H9 (cell line): ENCODE results near the gene OGDH. TPM values are rescaled to one million over a fixed set of nuclear protein-coding genes. Genes with fewer than 3 reads are reported as not detected.
"Not testable (repeated sequence)": the region's sequence is repeated elsewhere in the genome, so short reads cannot be mapped to it uniquely, and the experiment has no call there.

Experiments
- DNase-seq: peaks from one replicate; pipeline ENCODE4 v3.0.0-alpha.2; 2017
- H2AFZ ChIP-seq: one replicate; pipeline ENCODE4 v1.6.1; 2013; ENCODE audit warnings: mild to moderate bottlenecking, low read length, control low read depth, moderate library complexity
- H2AK5ac ChIP-seq: 2 replicates; pipeline ENCODE4 v1.6.1; 2013; ENCODE audit warnings: low read length, control low read depth, mixed read lengths; ENCODE audit not compliant: insufficient read length
- H2BK120ac ChIP-seq: one replicate; pipeline ENCODE4 v1.6.1; 2013; ENCODE audit warnings: low read depth, mild to moderate bottlenecking, low read length, control low read depth, inconsistent platforms; ENCODE audit not compliant: poor library complexity, severe bottlenecking
- H2BK12ac ChIP-seq: 2 replicates; pipeline ENCODE4 v1.6.1; 2013; ENCODE audit warnings: low read length, control low read depth, mixed read lengths, low read depth; ENCODE audit not compliant: insufficient read length
- H2BK15ac ChIP-seq: 2 replicates; pipeline ENCODE4 v1.6.1; 2013; ENCODE audit warnings: low read depth, low read length, control low read depth
- H2BK20ac ChIP-seq: one replicate; pipeline ENCODE4 v1.6.1; 2013; ENCODE audit warnings: low read depth, mild to moderate bottlenecking, low read length, control low read depth, inconsistent platforms; ENCODE audit not compliant: poor library complexity, severe bottlenecking
- H2BK5ac ChIP-seq: 2 replicates; pipeline ENCODE4 v1.6.1; 2013; ENCODE audit warnings: low read length, control low read depth, mixed read lengths; ENCODE audit not compliant: insufficient read length
- H3K14ac ChIP-seq: 2 replicates; pipeline ENCODE4 v1.6.1; 2013; ENCODE audit warnings: low read length, control low read depth; ENCODE audit not compliant: insufficient read depth
- H3K18ac ChIP-seq: 2 replicates; pipeline ENCODE4 v1.6.1; 2013; ENCODE audit warnings: low read depth, mild to moderate bottlenecking, mixed read lengths, low read length, control low read depth; ENCODE audit not compliant: insufficient read length
- H3K23ac ChIP-seq: 2 replicates; pipeline ENCODE4 v1.6.1; 2013; ENCODE audit warnings: low read length, control low read depth, mixed read lengths, low read depth; ENCODE audit not compliant: insufficient read length
- H3K23me2 ChIP-seq: 2 replicates; pipeline ENCODE4 v1.6.1; 2013; ENCODE audit warnings: low read depth, mild to moderate bottlenecking, mixed read lengths, low read length, control low read depth; ENCODE audit not compliant: insufficient read length, poor library complexity, severe bottlenecking
- H3K27ac ChIP-seq: 2 replicates; pipeline ENCODE4 v1.5.1; 2013; ENCODE audit warnings: low read length, control low read depth, mixed read lengths, low read depth; ENCODE audit not compliant: insufficient read length
- H3K27me3 ChIP-seq: 2 replicates; pipeline ENCODE4 v1.6.1; 2013; ENCODE audit warnings: low read length, control low read depth, inconsistent platforms; ENCODE audit not compliant: insufficient read depth
- H3K4ac ChIP-seq: 2 replicates; pipeline ENCODE4 v1.6.1; 2013; ENCODE audit warnings: low read depth, mild to moderate bottlenecking, control low read depth, inconsistent platforms, low read length, moderate library complexity
- H3K4me1 ChIP-seq: 2 replicates; pipeline ENCODE4 v1.6.1; 2013; ENCODE audit warnings: low read length, control low read depth, inconsistent platforms; ENCODE audit not compliant: insufficient read depth
- H3K4me2 ChIP-seq: 2 replicates; pipeline ENCODE4 v1.6.1; 2013; ENCODE audit warnings: low read length, control low read depth, mixed read lengths; ENCODE audit not compliant: insufficient read length, insufficient read depth
- H3K56ac ChIP-seq: 2 replicates; pipeline ENCODE4 v1.6.1; 2013; ENCODE audit warnings: low read depth, mild to moderate bottlenecking, mixed read lengths, low read length, control low read depth; ENCODE audit not compliant: insufficient read length
- H3K79me1 ChIP-seq: 2 replicates; pipeline ENCODE4 v1.6.1; 2013; ENCODE audit warnings: low read depth, mild to moderate bottlenecking, moderate library complexity, low read length, control low read depth, inconsistent platforms; ENCODE audit not compliant: insufficient read depth, poor library complexity, severe bottlenecking
- H3K79me2 ChIP-seq: 2 replicates; pipeline ENCODE4 v1.6.1; 2013; ENCODE audit warnings: low read length, control low read depth, inconsistent platforms; ENCODE audit not compliant: insufficient read depth
- H3K9ac ChIP-seq: 2 replicates; pipeline ENCODE4 v1.6.1; 2013; ENCODE audit warnings: low read length, control low read depth, mixed read lengths; ENCODE audit not compliant: insufficient read length; ENCODE audit errors: extremely low read depth
- H3K9me3 ChIP-seq: one replicate; pipeline ENCODE4 v1.6.1; 2013; ENCODE audit warnings: low read depth, low read length, inconsistent platforms; ENCODE audit not compliant: control insufficient read depth
- H3T11ph ChIP-seq: one replicate; pipeline ENCODE4 v1.6.1; 2013; ENCODE audit warnings: mild to moderate bottlenecking, low read length, control low read depth, inconsistent platforms
- H4K20me1 ChIP-seq: one replicate; pipeline ENCODE4 v1.6.1; 2013; ENCODE audit not compliant: control insufficient read depth, insufficient read length, insufficient read depth
- H4K5ac ChIP-seq: 2 replicates; pipeline ENCODE4 v1.6.1; 2013; ENCODE audit warnings: low read depth, mild to moderate bottlenecking, mixed read lengths, low read length, control low read depth; ENCODE audit not compliant: insufficient read length
- H4K8ac ChIP-seq: replicated peaks from 2 replicates; pipeline ENCODE4 v1.6.1; 2013; ENCODE audit warnings: low read length, control low read depth, mixed read lengths, low read depth; ENCODE audit not compliant: insufficient read length
- H4K91ac ChIP-seq: 2 replicates; pipeline ENCODE4 v1.6.1; 2013; ENCODE audit warnings: low read depth, mild to moderate bottlenecking, moderate library complexity, mixed read lengths, low read length, control low read depth; ENCODE audit not compliant: insufficient read length
- H3K27ac Mint-ChIP-seq, 3 experiments: 2 replicates in 2 of 3; 3 replicates in 1 of 3; pipeline ENCODE4 v1.8.0; 2020 to 2021; ENCODE audit warnings: mixed read lengths in 3 of 3, mild to moderate bottlenecking in 1 of 3, moderate library complexity in 1 of 3
- H3K27me3 Mint-ChIP-seq: 2 replicates; pipeline ENCODE4 v1.8.0; 2021; ENCODE audit warnings: low read depth, mild to moderate bottlenecking, moderate library complexity, mixed read lengths
- H3K36me3 Mint-ChIP-seq, 3 experiments: 2 replicates in 2 of 3; 3 replicates in 1 of 3; pipeline ENCODE4 v1.8.0; 2020 to 2021; ENCODE audit warnings: low read depth in 3 of 3, mixed read lengths in 3 of 3; ENCODE audit not compliant: insufficient read depth in 1 of 3
- H3K4me1 Mint-ChIP-seq, 2 experiments: 2 replicates each; pipeline ENCODE4 v1.8.0; 2020; ENCODE audit warnings: mixed read lengths in 2 of 2
- H3K4me3 Mint-ChIP-seq, 2 experiments: 2 replicates in 1 of 2; 3 replicates in 1 of 2; pipeline ENCODE4 v1.8.0; 2020 to 2021; ENCODE audit warnings: mild to moderate bottlenecking in 2 of 2, mixed read lengths in 2 of 2, moderate library complexity in 1 of 2
- H3K9me3 Mint-ChIP-seq, 2 experiments: 2 replicates in 1 of 2; 3 replicates in 1 of 2; pipeline ENCODE4 v1.8.0; 2020; ENCODE audit warnings: mild to moderate bottlenecking in 2 of 2, mixed read lengths in 2 of 2, moderate library complexity in 1 of 2
- WGBS: extraction: QIAGEN DNeasy Blood & Tissue Kit; methylation state at CpG from one replicate; pipeline ENCODE4 v1.1.7; 2013; ENCODE audit warnings: missing lambda C conversion rate, low lambda C conversion rate, mixed read lengths; ENCODE audit not compliant: insufficient read length; ENCODE audit errors: extremely low coverage; 5-methylcytosine and 5-hydroxymethylcytosine counted together
- total RNA-seq: library from RNA; stranded (reverse); gene quantifications from 2 replicates; pipeline ENCODE4 v1.2.1, GENCODE V29; 2021
- TF ChIP-seq, protein P1 (sequence below): fragments of 200-600 bp; sonication (generic); conservative IDR thresholded peaks from 3 replicates; pipeline ENCODE4 v1.8.0; 2021; ENCODE audit warnings: antibody characterized with exemption, mild to moderate bottlenecking

OGDH gene
- total RNA-seq, 1 experiment from 2014 or later: 77.3 TPM

DNA sequence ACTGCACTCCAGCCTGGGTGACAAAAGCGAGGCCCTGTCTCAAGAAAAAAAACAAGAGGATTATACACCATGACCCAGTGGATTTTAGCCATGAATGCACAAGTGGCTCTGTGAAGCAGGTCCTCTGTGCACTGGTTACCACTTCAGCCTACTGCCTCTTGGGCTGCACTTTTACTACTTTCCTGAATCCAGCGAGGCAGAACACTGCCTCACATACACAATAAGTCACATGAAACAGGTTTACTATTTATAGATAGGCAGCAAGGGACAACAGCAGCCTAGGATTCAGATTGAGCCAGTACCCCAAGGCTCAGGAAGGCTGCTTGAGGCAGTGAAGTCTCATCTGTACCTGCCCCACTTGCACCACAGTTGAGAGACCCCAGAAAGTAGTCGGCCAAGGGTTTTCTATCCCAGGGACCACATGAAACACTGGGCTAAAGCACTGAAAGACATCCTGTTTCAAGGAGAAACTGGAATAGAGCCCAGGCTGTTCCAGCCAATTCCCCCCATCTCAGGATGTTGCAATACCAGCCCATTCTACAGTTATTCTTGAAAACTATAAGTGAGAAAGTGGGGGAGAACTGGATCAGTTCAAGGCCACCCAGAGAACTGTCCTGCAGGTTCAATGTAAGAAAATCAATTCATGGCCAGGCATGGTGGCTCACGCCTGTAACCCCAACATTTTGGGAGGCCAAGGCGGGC is 10.3 kb upstream of the OGDH start:
- no peaks in the 10 kb centered on the region for H3K4me1 ChIP-seq
- H4K8ac ChIP-seq: no peak overlapping the region
- no peak overlapping the region for H2BK15ac ChIP-seq
- no peak overlapping the region for H2AK5ac ChIP-seq
- H3K27me3 ChIP-seq: no peaks in the 10 kb centered on the region
- Mint-ChIP-seq H3K36me3 (no peaks in the 10 kb centered on the region), H3K27me3 (peaks cover 14% of the 10 kb centered on the region), H3K4me1 (no peaks in the 10 kb centered on the region), H3K4me3 (no peak overlapping the region; a peak in 1 of 5 replicates), H3K27ac (no peak overlapping the region; a peak in 1 of 7 replicates), H3K9me3 (no peaks in the 10 kb centered on the region)
- H4K20me1 ChIP-seq: no peaks in the 10 kb centered on the region
- no peak overlapping the region for H4K91ac ChIP-seq
- DNase-seq: no peak
- no peak overlapping the region for H4K5ac ChIP-seq
- H3K23me2 ChIP-seq: no peaks in the 10 kb centered on the region
- H3K4me2 ChIP-seq: no peak overlapping the region
- H3K14ac ChIP-seq: no peak overlapping the region
- H2BK5ac ChIP-seq: no peak overlapping the region
- H2BK20ac ChIP-seq: no peak overlapping the region
- H3K79me1 ChIP-seq: no peaks in the 10 kb centered on the region
- H2BK120ac ChIP-seq: no peak overlapping the region
- TF ChIP-seq, protein P1, sequence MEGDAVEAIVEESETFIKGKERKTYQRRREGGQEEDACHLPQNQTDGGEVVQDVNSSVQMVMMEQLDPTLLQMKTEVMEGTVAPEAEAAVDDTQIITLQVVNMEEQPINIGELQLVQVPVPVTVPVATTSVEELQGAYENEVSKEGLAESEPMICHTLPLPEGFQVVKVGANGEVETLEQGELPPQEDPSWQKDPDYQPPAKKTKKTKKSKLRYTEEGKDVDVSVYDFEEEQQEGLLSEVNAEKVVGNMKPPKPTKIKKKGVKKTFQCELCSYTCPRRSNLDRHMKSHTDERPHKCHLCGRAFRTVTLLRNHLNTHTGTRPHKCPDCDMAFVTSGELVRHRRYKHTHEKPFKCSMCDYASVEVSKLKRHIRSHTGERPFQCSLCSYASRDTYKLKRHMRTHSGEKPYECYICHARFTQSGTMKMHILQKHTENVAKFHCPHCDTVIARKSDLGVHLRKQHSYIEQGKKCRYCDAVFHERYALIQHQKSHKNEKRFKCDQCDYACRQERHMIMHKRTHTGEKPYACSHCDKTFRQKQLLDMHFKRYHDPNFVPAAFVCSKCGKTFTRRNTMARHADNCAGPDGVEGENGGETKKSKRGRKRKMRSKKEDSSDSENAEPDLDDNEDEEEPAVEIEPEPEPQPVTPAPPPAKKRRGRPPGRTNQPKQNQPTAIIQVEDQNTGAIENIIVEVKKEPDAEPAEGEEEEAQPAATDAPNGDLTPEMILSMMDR: no peak
- H2AFZ ChIP-seq: no peak overlapping the region
- no peak overlapping the region for H3K23ac ChIP-seq
- H3K79me2 ChIP-seq: no peaks in the 10 kb centered on the region
- no peak overlapping the region for H2BK12ac ChIP-seq
- no CpG with 5 or more reads among the region's 5 CpGs for WGBS
- no peak overlapping the region for H3T11ph ChIP-seq
- H3K9ac ChIP-seq: no peak overlapping the region
- H3K4ac ChIP-seq: no peak overlapping the region
- no peak overlapping the region for H3K27ac ChIP-seq
- no peak overlapping the region for H3K18ac ChIP-seq
- no peak overlapping the region for H3K56ac ChIP-seq
- H3K9me3 ChIP-seq: no peaks in the 10 kb centered on the region

- H2AFZ ChIP-seq, H3K4ac ChIP-seq, H3K27ac ChIP-seq, H3K18ac ChIP-seq, H2BK12ac ChIP-seq, H3K23me2 ChIP-seq, H3K9me3 Mint-ChIP-seq, H3K4me3 Mint-ChIP-seq, H2BK5ac ChIP-seq, DNase-seq, H3K4me1 ChIP-seq, H4K91ac ChIP-seq, H2BK20ac ChIP-seq, H3K79me1 ChIP-seq, H3K14ac ChIP-seq, H3K27ac Mint-ChIP-seq, H4K20me1 ChIP-seq, H3K56ac ChIP-seq, H3K4me2 ChIP-seq, H2AK5ac ChIP-seq, H4K8ac ChIP-seq, H2BK120ac ChIP-seq, H3K27me3 ChIP-seq, H3T11ph ChIP-seq, H3K36me3 Mint-ChIP-seq, H3K9me3 ChIP-seq, H3K4me1 Mint-ChIP-seq, H3K9ac ChIP-seq, H2BK15ac ChIP-seq, H4K5ac ChIP-seq, H3K79me2 ChIP-seq, H3K23ac ChIP-seq: not testable (repeated sequence)
- no CpG with 5 or more reads among the region's 8 CpGs for WGBS
- peaks cover 14% of the 10 kb centered on the region for H3K27me3 Mint-ChIP-seq
Observed at GRCh38 chr7:44597181-44597580, 9.2 kb upstream of the OGDH start.
